Measurements from ENCODE around the gene GRIN1.
"Not testable (repeated sequence)": the region's sequence is repeated elsewhere in the genome, so short reads cannot be mapped to it uniquely, and the experiment has no call there.

GRIN1 gene

DNA sequence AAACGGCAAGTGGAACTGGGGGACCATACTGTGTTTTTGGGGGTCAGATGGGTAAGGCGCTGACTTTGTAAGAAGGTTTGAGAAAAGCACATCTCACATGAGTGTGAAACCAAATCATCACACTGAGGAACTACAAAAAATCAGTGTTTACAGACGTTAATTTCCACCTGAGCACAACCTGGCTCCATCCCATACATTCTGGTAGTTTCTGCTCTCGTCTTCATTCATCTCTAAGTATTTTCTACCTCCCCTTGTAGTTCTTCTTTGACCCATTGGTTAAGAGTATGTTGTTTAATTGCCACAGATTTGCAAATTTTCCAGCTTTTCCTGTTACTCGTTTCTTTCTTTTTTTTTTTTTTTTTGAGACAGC, 15.5 kb upstream of the GRIN1 start:
- intact Hi-C loops (cut with DNase I), result loop anchor here (10.0 kb wide), 1 partner anchor 61 kb away; the partner anchor contains the start of genes ANAPC2 and SSNA1
- DNase-seq, result no peak

DNA sequence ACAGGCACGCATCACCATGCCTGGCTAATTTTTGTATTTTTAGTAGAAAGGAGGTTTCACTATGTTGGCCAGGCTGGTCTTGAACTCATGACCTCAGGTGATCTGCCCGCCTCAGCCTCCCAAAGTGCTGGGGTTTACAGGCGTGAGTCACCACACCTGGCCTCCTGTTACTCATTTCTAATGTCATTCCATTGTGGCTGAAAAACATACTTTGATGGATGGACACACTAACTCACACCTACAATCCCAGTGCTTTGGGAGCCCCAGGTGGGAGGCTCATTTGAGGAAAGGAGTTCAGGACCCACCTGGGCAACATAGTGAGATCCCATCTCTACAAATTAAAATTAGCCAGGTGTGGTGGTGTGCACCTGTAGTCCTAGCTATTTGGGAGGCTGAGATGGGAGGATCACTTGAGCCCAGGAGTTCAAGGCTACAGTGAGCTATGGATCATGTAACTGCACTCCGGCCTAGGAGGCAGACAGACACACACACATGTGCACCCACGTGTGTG, 14.9 kb upstream of the GRIN1 start:
- not testable (repeated sequence) for DNase-seq
- intact Hi-C loops (cut with DNase I), result loop anchor here (10.0 kb wide), 1 partner anchor 61 kb away; the partner anchor contains the start of genes ANAPC2 and SSNA1

DNA sequence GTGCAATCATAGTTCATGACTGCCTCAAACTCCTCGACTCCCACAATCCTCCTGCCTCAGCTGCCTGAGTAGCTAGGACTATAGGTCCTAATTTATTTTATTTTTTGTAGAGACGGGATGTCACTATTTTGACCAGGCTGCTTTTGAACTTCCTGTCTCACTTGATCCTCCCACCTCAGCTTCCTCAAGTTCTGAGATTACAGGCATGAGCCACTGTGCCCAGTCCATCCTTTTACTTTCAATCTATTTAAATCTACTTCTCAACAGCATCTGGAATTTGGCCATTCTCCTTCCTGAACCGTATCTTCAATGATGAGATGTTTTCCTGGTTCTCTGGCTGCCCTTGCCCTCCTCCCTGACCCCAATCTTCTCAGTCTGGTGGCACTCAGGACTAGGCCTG, 12.2 kb upstream of the GRIN1 start:
- DNase-seq, result no peak
- intact Hi-C loops (cut with DNase I), result loop anchor here (10.0 kb wide), 1 partner anchor 58 kb away; the partner anchor contains the start of genes ANAPC2 and SSNA1

DNA sequence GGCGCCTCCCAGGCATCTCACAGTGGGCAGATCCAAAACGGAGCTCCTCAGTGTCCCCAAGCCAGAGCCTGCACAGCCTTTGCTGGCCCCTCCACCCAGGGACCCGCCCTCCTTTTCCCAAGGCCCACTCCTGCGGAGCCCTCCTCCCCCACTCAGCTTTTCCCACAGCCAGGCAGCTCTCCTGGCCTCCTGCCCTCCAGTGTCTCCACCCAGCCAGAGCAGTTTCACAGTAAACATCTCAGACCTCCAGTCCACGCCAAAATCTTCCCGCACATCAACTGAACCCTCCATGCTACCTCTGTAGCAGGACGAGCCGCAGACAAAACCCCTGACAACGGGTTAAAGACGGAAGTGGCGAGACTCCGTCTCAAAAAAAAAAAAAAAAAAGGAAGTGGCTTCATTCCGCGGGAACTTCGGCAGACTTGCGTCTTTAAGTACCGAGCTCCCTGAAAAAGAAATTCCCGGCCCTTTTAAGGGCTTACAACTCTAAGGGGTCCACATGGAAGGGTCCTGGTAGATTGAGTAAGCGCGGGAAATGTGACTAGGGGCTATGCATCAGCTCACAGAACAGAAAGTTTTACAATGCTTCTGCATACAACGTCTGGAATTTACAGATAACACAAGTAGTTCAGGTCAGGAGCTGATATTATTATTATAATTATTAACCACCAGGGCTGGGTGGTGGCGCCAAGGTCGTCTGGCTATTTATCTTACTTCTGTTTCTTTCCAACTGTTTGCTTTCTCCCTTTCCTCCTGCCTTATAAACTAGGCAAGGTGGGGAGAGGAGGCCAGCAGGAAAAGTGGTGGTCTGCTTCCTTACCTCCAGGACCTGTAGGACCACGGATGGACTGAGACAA, 11.4 kb upstream of the GRIN1 start:
- no peak for DNase-seq
- intact Hi-C loops (cut with DNase I), result loop anchor here (10.0 kb wide), 1 partner anchor 57 kb away; the partner anchor contains the start of genes ANAPC2 and SSNA1

DNA sequence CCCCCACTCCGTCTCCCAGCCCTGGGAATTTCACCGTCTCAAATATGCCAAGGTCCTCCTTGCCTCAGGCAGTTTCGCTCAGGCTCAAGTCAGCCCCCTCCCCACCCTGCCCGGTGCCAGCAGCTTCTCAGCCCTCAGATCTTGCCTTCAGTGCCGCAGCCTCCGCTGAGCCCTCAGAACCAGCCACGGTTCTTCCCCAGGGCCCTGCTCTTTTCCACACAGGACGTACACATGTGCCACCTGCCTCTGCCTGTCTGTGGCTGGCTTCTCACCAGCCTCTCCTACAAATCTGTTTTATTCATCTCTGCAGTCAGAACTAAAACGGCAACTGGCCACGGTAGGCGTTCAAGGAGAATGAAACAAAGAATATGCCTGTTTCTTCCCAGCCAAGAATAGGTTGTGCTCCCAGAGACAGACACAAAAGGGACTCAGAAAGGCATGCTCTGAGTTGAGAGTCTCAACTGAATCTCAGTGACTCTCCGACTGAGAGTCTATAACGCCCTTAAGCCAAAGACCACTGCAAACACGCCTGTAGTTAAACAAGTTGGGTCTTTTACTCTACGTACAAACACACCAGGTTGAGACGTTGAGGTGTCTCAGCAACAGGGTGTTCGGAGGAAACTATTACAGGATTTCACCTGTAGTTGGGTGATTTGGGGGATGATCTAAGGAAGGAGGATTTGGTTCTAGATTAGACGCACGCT, 10.6 kb upstream of the GRIN1 start:
- intact Hi-C loops (cut with DNase I), result loop anchor here (10.0 kb wide), 1 partner anchor 56 kb away; the partner anchor contains the start of genes ANAPC2 and SSNA1
- no peak for DNase-seq

DNA sequence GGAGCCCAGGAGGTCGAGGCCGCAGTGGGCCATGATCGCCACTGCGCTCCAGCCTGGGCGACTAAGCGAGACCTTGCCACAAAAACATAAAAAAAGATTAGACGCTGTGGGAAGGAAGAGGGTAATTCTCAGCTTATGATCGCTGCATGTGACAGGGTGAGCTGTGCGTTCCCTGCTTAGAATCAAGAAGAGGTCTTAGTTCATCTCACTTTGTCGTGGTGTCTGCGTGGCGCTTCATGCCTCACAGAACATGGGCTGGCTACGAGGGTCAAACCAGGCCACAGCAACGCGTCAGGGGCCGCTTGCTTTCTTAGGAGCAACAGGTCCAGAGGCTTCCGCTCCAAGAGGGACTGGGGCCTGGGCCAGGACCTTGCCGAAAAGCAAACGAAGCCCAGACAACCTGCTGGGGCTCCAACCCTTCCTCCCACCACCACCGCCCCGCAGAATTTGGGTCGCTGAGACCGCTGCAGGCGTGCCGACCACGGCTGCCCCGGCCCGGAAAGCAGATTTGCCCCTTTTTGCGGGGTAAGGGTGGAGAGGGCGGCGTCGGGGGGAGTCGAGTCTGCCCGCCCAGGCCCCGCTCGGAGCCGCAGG, 10.0 kb upstream of the GRIN1 start:
- intact Hi-C loops (cut with DNase I), result loop anchor here (10.0 kb wide), 1 partner anchor 56 kb away; the partner anchor contains the start of genes ANAPC2 and SSNA1
- DNase-seq, result no peak

DNA sequence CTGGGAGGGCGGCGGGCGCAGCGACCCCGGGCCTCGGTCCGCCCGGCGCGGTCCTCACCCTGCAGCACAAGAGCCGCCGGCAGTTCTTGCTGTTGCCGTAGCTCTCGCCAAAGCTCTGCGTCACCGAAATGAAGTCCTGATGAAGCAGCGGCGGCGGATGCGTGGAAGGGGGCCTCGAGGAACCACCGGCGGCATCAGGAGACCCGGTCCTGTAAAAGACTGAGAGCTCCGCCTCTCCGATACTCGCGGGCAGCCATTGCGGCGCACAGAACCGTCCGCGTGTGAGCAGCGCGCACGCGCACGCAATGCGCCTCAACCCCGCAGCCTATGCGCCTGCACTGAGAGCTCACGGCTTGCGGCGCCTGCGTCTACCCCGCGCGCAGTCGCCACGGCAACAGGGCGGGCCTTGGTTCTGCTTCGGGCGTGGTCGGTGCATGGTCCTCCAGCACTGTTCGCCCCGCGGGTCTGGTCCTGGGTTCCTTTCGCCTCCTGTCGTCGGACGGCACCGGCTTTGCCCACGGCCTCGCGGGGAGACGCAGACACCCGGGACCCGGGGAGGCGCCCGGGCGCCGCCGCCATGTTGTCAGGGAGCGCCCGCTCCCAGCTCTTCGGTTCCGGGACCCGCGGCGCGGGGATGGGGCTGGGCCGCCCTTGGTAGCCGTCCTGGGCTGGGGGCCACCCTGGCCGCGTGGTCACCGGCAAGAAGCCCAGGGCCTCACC, 9.3 kb upstream of the GRIN1 start:
- DNase-seq, result peak; percentile 69 to 94 (median 88)
- intact Hi-C loops (cut with DNase I), result loop anchor here (10.0 kb wide), 1 partner anchor 55 kb away; the partner anchor contains the start of genes ANAPC2 and SSNA1

DNA sequence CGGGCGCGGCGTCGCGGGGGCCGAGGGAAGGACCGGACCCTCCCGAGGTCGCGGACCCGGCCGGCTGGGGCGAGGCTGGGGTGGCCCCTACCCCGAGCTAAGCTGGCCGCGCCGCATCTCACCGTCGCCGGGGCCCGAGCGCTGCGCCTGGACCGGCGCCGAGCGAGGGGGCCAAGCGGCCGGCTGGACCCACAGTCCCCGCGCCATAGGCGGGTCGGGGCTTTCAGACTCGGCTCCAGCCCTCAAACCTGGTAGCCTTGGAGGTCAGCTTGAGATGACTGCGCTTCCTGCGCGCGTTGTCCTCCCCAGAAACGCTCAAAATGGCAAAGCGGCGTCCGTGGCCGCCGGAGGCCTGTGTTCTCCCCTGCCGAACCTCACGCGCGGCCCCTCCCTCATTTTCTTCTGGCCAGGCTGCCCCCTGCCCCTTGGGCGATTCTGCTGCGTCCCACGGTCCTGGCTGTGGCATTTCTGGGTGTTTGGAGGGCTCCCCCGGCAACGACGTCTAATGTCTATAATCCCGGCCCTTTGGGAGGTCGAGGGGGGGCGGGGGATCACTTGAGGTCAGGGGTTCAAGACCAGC, 8.7 kb upstream of the GRIN1 start:
- DNase-seq, result no peak
- intact Hi-C loops (cut with DNase I), result no loop called here

DNA sequence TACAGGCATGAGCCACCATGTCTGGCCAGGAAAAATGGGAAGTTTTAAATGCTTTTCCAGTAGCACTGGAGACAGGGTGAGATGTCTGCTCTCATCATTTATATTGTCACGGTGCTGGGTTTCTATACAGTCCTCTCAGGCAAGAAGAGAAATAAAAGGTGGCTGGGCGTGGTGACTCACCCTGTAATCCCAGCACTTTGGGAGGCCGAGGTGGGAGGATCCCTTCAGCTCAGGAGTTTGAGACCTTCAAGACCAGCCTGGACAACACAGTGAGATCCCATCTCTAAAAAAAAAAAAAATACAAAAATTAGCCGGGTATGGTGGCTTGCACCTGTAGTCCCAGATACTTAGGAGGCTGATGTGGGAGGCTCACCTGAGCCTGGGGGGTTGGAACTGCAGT, 4.8 kb upstream of the GRIN1 start:
- intact Hi-C loops (cut with DNase I), result no loop called here
- DNase-seq, result no peak

DNA sequence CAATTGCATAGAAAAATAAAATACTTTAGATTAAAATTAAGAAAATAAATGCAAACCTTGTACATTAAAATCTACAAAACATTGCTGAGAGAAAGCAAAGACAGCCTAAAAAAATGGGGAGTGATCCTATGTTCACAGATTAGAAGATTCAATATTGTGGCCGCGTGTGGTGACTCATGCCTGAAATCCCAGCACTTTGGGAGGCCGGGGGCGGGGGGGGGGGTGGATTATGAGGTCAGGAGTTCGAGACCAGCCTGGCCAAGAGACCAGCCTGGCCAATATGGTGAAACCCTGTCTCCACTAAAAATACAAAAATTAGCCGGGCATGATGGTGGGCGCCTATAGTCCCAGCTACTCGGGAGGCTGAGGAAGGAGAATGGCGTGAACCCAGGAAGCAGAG, 3.8 kb upstream of the GRIN1 start:
- DNase-seq; intact Hi-C loops (cut with DNase I): not testable (repeated sequence)

DNA sequence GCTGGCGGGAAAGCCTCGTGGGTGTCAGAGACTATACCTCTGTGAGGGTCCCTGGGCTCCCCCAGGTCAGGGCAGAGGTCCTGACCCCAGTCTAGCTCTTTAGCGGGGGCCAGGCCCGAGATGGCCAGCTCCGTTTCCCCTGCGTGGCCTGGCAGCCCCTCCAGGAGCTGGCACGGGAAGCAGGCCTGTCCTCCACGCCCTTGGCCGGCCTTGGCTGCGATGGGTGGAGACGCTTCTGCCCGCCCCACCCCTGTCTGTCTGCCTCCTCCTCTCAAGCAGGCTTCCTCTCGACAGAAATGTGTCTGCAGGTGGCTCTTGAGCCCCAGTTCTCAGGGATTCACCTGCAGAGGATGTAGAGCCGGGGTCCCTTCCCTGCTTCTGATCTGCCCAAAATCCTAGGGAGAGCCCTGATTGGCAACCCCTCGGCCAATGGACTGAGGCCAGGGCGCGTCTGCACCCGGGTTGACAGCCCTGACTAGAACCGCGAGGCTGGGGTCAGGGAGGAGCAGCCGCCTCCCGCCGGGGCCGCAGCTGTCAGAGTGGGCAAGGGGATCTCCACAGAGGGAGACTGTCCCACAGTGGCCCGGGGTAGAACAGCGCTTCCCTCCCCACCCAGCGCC, 2.6 kb upstream of the GRIN1 start:
- intact Hi-C loops (cut with DNase I), result no loop called here
- DNase-seq, result no peak

DNA sequence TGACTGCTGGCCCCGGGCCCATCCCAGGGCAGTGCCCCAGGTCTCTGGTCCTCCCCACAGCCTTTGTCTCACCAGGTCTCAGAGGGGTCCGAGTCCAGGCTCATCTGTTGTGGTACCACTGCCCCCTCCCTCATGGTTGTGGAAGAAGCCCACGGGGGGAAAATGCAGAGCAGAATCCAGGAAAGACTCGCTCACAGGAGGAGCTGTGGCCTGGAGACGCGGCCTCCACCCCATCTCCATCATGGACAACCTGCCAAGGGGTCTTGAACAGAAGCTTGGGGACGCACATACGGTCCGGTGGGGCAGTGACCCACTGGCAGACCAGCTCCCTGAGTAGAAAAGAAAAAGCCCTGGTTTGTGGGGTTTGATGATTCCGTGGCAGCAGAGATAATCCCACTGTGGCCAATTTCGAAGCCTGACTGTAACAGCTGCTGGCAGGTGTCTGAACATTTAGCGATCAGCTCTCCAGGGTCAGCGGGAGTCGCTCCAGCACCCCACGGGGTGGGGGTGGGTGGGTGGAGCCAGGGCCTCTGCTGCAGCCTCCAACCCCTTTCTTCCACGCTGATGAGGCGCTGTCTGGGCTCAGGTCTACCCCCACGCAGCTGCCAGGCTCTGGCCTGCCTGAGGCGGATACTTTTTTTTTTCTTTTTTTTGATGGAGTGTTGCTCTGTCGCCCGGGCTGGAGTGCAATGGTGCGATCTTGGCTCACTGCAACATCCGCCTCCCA, 1.9 kb upstream of the GRIN1 start:
- intact Hi-C loops (cut with DNase I), result no loop called here
- DNase-seq, result no peak

DNA sequence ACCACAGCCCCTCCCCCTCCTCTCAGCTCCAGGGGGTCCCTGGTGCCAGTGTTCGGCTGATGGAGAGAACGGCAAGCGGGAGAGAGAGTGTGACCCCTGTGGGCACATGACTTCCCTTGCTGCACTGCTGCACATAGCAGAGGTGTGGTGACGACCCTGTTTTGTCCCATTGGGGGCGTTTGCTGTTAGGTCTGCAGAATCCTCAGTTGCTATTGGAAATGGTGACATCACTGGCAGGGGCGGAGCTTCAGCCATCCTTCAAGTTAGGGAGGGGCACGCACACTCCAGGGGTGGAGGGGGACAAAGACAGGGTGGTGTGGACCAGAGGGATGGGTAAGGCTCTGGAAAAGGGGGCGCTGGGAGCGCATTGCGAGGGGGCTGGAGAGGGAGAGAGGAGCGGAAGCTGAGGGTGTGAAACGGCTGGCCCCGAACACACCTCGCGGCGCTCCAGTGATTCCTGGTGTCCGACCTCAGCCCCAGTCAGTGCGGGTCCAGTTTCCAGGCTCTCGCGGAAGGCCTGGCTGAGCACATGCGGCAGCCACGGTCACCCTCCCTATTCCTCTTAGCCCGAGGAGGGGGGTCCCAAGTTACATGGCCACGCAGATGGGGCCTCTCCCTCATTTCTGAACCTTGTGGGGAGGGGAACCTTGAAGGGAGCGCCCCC, 764 bp upstream of the GRIN1 start:
- intact Hi-C loops (cut with DNase I), result no loop called here

DNA sequence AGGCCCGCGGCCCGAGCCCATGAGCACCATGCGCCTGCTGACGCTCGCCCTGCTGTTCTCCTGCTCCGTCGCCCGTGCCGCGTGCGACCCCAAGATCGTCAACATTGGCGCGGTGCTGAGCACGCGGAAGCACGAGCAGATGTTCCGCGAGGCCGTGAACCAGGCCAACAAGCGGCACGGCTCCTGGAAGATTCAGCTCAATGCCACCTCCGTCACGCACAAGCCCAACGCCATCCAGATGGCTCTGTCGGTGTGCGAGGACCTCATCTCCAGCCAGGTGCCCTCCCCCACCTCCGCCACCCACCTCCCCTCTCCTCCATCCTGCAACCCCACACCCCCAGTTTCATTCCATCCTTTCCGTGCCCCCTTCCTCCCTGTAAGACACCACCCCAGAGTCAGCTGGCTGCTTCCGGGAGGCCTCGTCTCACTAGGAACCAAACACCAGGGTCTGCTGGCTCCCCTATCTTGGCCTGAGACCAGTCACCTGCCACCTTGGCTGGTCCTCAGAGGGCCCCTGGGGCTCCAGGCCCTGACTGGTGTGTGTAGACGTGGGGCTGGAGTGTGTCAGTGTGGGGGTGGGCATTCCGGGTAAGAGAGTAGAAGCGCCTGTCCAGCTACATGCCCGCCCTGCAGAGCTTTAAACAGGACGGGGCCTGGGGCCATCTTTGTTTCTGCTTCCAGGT, 655 bp downstream of the GRIN1 start:
- intact Hi-C loops (cut with DNase I), result no loop called here

More for the DNA sequence above, 764 bp upstream of the GRIN1 start:
- peak; percentile 49 to 93 (median 77) for DNase-seq

DNA sequence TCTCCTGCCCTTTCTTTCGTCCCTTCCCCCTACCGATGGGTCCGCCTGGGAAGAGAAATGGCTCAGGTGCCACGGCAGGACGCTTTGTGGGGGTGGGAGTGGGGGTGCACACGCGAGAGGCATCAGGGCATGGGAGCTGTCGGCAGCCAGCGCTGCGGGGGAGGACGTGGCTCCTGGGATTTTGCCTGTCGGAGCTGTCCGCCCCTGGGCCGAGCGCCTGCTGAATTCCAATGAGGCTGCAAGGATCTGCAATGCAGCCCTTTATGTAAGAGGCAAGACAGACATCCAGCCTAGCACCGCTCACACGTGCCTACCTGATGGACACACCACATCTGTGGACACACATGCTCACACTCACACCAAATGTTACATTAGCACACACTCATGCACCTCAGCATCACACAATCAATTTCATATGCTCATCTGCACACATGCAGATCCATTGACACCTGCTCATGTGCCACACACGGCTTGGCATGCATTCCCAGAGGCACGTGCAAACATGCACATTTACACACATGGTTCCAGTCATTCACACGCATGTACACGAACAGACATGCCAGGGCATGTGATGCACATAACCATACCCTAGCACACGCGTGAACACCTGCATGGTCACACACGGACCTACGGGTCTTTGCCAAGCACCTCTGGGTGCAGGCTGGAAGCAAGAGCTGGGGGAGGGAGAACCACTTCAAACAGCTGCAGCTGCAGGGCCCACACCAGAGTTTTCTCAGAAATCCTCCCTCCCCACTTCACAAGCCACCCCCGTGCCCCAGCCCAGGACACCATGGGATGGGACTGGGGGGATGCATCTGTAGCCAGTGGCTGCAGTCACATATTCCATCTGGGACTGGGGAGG, 1.4 kb downstream of the GRIN1 start:
- intact Hi-C loops (cut with DNase I), result no loop called here
- DNase-seq, result peak; percentile 48 to 95 (median 82)

More for the DNA sequence above, 655 bp downstream of the GRIN1 start:
- no peak for DNase-seq
